NK-92 treated with Interleukin-12 subunit alpha and Interleukin-12 subunit beta, amount 100 ng/mL, for 24 hours (cell line): ENCODE measurements around the gene PIK3CD.
"Not testable (repeated sequence)": the region's sequence is repeated elsewhere in the genome, so short reads cannot be mapped to it uniquely, and the experiment has no call there.

Experiments
- DNase-seq: peaks from one replicate; lab custom pipeline; 2025; lab: John Stamatoyannopoulos, UW

Gene PIK3CD

GRCh38 chr1:9654834-9655723 is 3.5 kb downstream of the PIK3CD start:
- DNase-seq, result no peak

GRCh38 chr1:9655836-9656235 is 4.3 kb downstream of the PIK3CD start:
- DNase-seq, result no peak

- DNase-seq, result no peak
Measured at GRCh38 chr1:9657521-9658032, 6.0 kb downstream of the PIK3CD start.

GRCh38 chr1:9658199-9658598 is 6.7 kb downstream of the PIK3CD start:
- DNase-seq, result no peak

- no peak for DNase-seq
Measured at GRCh38 chr1:9659328-9659727, 7.8 kb downstream of the PIK3CD start.

GRCh38 chr1:9663257-9663656 is 11.7 kb downstream of the PIK3CD start:
- no peak for DNase-seq

GRCh38 chr1:9665193-9665592 is 13.7 kb downstream of the PIK3CD start:
- no peak for DNase-seq

- DNase-seq, result no peak
Measured at GRCh38 chr1:9668080-9668479, 16.5 kb downstream of the PIK3CD start.

GRCh38 chr1:9670085-9670484 is 18.6 kb downstream of the PIK3CD start:
- no peak for DNase-seq

- no peak for DNase-seq
Measured at GRCh38 chr1:9671377-9672140, 20.0 kb downstream of the PIK3CD start.

- DNase-seq, result no peak
Measured at GRCh38 chr1:9672444-9672843, 20.9 kb downstream of the PIK3CD start.

GRCh38 chr1:9675393-9675792 is 23.9 kb downstream of the PIK3CD start:
- DNase-seq, result no peak

- DNase-seq, result not testable (repeated sequence)
Measured at GRCh38 chr1:9676128-9676527, 24.6 kb downstream of the PIK3CD start.

- DNase-seq, result no peak
Measured at GRCh38 chr1:9676815-9677393, 25.4 kb downstream of the PIK3CD start.

GRCh38 chr1:9680091-9680490 is 28.6 kb downstream of the PIK3CD start:
- no peak for DNase-seq

GRCh38 chr1:9680828-9681227 is 29.3 kb downstream of the PIK3CD start:
- no peak for DNase-seq

- DNase-seq, result no peak
Measured at GRCh38 chr1:9684801-9685200, 33.3 kb downstream of the PIK3CD start.

GRCh38 chr1:9687120-9687873 is 35.8 kb downstream of the PIK3CD start:
- no peak for DNase-seq

GRCh38 chr1:9687874-9688582 is 36.5 kb downstream of the PIK3CD start:
- no peak for DNase-seq

GRCh38 chr1:9688599-9688998 is 37.1 kb downstream of the PIK3CD start:
- no peak for DNase-seq

GRCh38 chr1:9689011-9689706 is 37.6 kb downstream of the PIK3CD start:
- peak; percentile 70 for DNase-seq
